Transverse colon (tissue), 4 donors: ENCODE data around the gene ABHD5. TPM values are rescaled to one million over a fixed set of nuclear protein-coding genes. Genes with fewer than 3 reads are reported as not detected.

Experiments used
- DNase-seq: peaks from one replicate; pipeline ENCODE4 v3.0.0-alpha.2; 2019
- H3K27ac ChIP-seq, 4 donors: fragments of 200-600 bp; sonication (generic); 2 replicates each; pipeline ENCODE4 v1.5.1; 2016 to 2018; ENCODE audit warnings: inconsistent platforms in 4 of 4
- H3K27me3 ChIP-seq: fragments of 200-600 bp; sonication (generic); 2 replicates; pipeline ENCODE4 v1.5.1; 2017; ENCODE audit warnings: inconsistent platforms
- H3K36me3 ChIP-seq, 4 donors: fragments of 200-600 bp; sonication (generic); 2 replicates each; pipeline ENCODE4 v1.5.1; 2017 to 2019; ENCODE audit warnings: inconsistent platforms in 4 of 4
- H3K4me1 ChIP-seq, 4 donors: fragments of 200-600 bp; sonication (generic); 2 replicates each; pipeline ENCODE4 v1.5.1; 2017 to 2020; ENCODE audit warnings: inconsistent platforms in 4 of 4
- H3K4me3 ChIP-seq, 4 donors: fragments of 200-600 bp; sonication (generic); 1 replicate in 1 of 4; 2 replicates in 3 of 4; pipeline versions ENCODE4 v1.5.1 to v1.6.1; 2017 to 2019; ENCODE audit warnings: inconsistent platforms in 4 of 4
- H3K9me3 ChIP-seq, 2 donors: fragments of 200-600 bp; sonication (generic); 2 replicates each; pipeline ENCODE4 v1.5.1; 2017 to 2019; ENCODE audit warnings: inconsistent platforms in 2 of 2
- CTCF ChIP-seq, 5 experiments: fragments of 200-600 bp in 3 of 5; fragments of 450-650 bp in 2 of 5; sonication (generic) in 3 of 5; IDR thresholded peaks; 1 replicate in 2 of 5; 2 replicates in 3 of 5; pipeline ENCODE4 v1.5.1; 2016 to 2017; ENCODE audit warnings: antibody characterized with exemption in 5 of 5, inconsistent platforms in 3 of 5, mild to moderate bottlenecking in 2 of 5, moderate library complexity in 1 of 5
- EP300 ChIP-seq: sonication (generic); formaldehyde crosslinking; IDR thresholded peaks from one replicate; pipeline ENCODE4 v1.6.1; 2017; ENCODE audit warnings: antibody characterized with exemption, low read depth
- POLR2A ChIP-seq: fragments of 450-650 bp; IDR thresholded peaks from one replicate; pipeline ENCODE4 v1.6.1; 2016; ENCODE audit warnings: antibody characterized with exemption, mild to moderate bottlenecking, moderate library complexity
- POLR2AphosphoS5 ChIP-seq, 3 donors: sonication (generic); formaldehyde crosslinking; IDR thresholded peaks; one replicate each; pipeline ENCODE4 v1.6.1; 2016; ENCODE audit warnings: antibody characterized with exemption in 3 of 3
- WGBS, 2 donors: methylation state at CpG; one replicate each; pipeline ENCODE4 v1.1.5; 2018; ENCODE audit warnings: low coverage in 1 of 2; 5-methylcytosine and 5-hydroxymethylcytosine counted together
- in situ Hi-C, 4 donors: fragments of 200-750 bp; cut with MboI; loops; one replicate each; pipeline versions ENCODE4 v1.15.0 to v1.15.1; 2017; ENCODE audit warnings: low sequenced_read_pairs in 3 of 4, low pct_ligation_motif_present in 1 of 4, low pct_unique_long_range_greater_than_20kb in 1 of 4
- intact Hi-C: fragments of 100-400 bp; cut with DNase I; formaldehyde crosslinking; loops from one replicate; pipeline ENCODE4 v1.15.1; 2023; ENCODE audit warnings: low total_unique reads
- total RNA-seq, 4 donors: library from RNA; depleted of rRNA; stranded (reverse); fragments of >200 nt; gene quantifications; one replicate each; pipeline ENCODE4 v1.1.0, GENCODE V29; 2016

Gene ABHD5
- 100 to 1,000 TPM in 1 of 4 donors, 10 to 100 TPM in 3; 36.2 to 304 (median 48.0) TPM for total RNA-seq

GRCh38 chr3:43690400-43691119 lies at the start of gene ABHD5:
Gene ABHD5 (plus strand): TSS chr3:43690938. CDS start chr3:43690993, 55 bp downstream.
- H3K27me3 ChIP-seq, result no peaks in the 10 kb centered on the region
- peak within 1 kb of the TSS; percentile 93 to 98 (median 96) for H3K27ac ChIP-seq
- in situ Hi-C loops (no loop called here), intact Hi-C loops (loop anchor here (5.0 kb wide), 1 partner anchor 68 kb away; the partner anchor contains the start of gene ANO10)
- no peaks in the 10 kb centered on the region for H3K36me3 ChIP-seq
- H3K4me3 ChIP-seq, result peak within 1 kb of the TSS; percentile 65 to 95 (median 76)
- DNase-seq, result peak; percentile 92
- TF ChIP-seq POLR2A, result peak; percentile 100
- TF ChIP-seq EP300, result no peak
- TF ChIP-seq CTCF (IDR thresholded peaks at IDR 0.05), result peak in 2 of 5 experiments; percentile 24 to 27
- TF ChIP-seq POLR2AphosphoS5 (IDR thresholded peaks at IDR 0.05), result peak; percentile 94 to 96 (median 95)
- peaks cover 5 to 32% (median 13%) of the 10 kb centered on the region in 4 donors for H3K4me1 ChIP-seq
- 3% methylated on average over 28 of the region's 71 CpGs; no CpG with 5 or more reads in 1 of the 2 donors for WGBS, 2 donors
- no peaks in the 10 kb centered on the region for H3K9me3 ChIP-seq

- H3K4me1 ChIP-seq, result no peaks in the 10 kb centered on the region
- 74 to 89% methylated on average over 2 to 4 of the region's 4 CpGs for WGBS, 2 donors
- H3K27me3 ChIP-seq, result no peaks in the 10 kb centered on the region
- intact Hi-C loops, result no loop called here
- no peaks in the 10 kb centered on the region for H3K9me3 ChIP-seq
- in situ Hi-C loops, result no loop called here
- no peak overlapping the region for H3K27ac ChIP-seq
- TF ChIP-seq EP300, result no peak
- TF ChIP-seq POLR2A, result no peak
- no peak for TF ChIP-seq CTCF (IDR thresholded peaks at IDR 0.05)
- DNase-seq, result no peak
- no peak overlapping the region for H3K4me3 ChIP-seq
- no peaks in the 10 kb centered on the region for H3K36me3 ChIP-seq
Measured at GRCh38 chr3:43641306-43642114, 49.2 kb upstream of the ABHD5 start.

- Histone ChIP-seq H3K27me3 (no peaks in the 10 kb centered on the region), H3K4me3 (no peak overlapping the region), H3K9me3 (no peaks in the 10 kb centered on the region), H3K36me3 (no peaks in the 10 kb centered on the region), H3K27ac (no peak overlapping the region), H3K4me1 (peaks cover 0 to 11% (median 3%) of the 10 kb centered on the region in 4 donors)
- no peak for DNase-seq
- intact Hi-C loops, result no loop called here
- in situ Hi-C loops, result no loop called here
- WGBS, 2 donors, result 80% methylated on average over 2 of the region's 2 CpGs; no CpG with 5 or more reads in 1 of the 2 donors
- TF ChIP-seq EP300 (no peak), POLR2AphosphoS5 (IDR thresholded peaks at IDR 0.05) (no peak), POLR2A (no peak), CTCF (IDR thresholded peaks at IDR 0.05) (no peak)
Measured at GRCh38 chr3:43644443-43644842, 46.3 kb upstream of the ABHD5 start.
